K562 (cell line): ENCODE results near the gene GH2. TPM values are rescaled to one million over a fixed set of nuclear protein-coding genes. Genes with fewer than 3 reads are reported as not detected.

ENCODE experiments used
- ATAC-seq: fragments of 200-7000 bp; cut with Tn5 transposase; 3 replicates; pipeline ENCODE4 v1.9.1; 2020; ENCODE audit warnings: moderate library complexity
- BruUV-seq: library from RNA; stranded (reverse); fragments of 400-500 nt; replicated peaks from 2 replicates; lab custom pipeline; 2021; lab: Mats Ljungman, UMichigan
- CTCF ChIA-PET: fragments of 300-600 bp; formaldehyde crosslinking; extraction: SDS; loops from one replicate; lab custom pipeline; 2021; ENCODE audit warnings: low intra/inter-chr PET ratio; lab: Yijun Ruan, JAX
- POLR2A ChIA-PET: fragments of 300-600, 350-650 bp; sonication (Branson Sonifier 250); formaldehyde crosslinking; extraction: SDS; loops from one replicate; lab custom pipeline; 2021; ENCODE audit warnings: antibody characterized with exemption, inconsistent platforms; lab: Yijun Ruan, JAX
- DNase-seq, 4 experiments: peaks; one replicate each; pipeline versions ENCODE4 v3.0.0 to v3.0.0-alpha.2; 2011 to 2018; ENCODE audit warnings: low spot score in 3 of 4, mixed read lengths in 3 of 4; ENCODE audit errors: extremely low read depth in 1 of 4
- FAIRE-seq: peaks from 2 replicates; lab custom pipeline; 2011; peaks lifted over from hg19 to GRCh38; lab: Jason Lieb, UNC
- H2AFZ ChIP-seq: 2 replicates; pipeline ENCODE4 v1.6.0; 2011; ENCODE audit warnings: low read depth, low read length, control low read depth, inconsistent platforms
- H3K27ac ChIP-seq: fragments of 200-600 bp; 3 replicates; pipeline ENCODE4 v1.8.0; 2011; ENCODE audit warnings: low read depth, mild to moderate bottlenecking, control low read depth, inconsistent platforms, low read length, moderate library complexity, mixed read lengths; ENCODE audit errors: extremely low read depth
- H3K27me3 ChIP-seq, 2 experiments: fragments of 300-600 bp in 1 of 2; 2 replicates in 1 of 2; 3 replicates in 1 of 2; pipeline versions ENCODE4 v1.6.0 to v1.8.0; 2011; ENCODE audit warnings: inconsistent platforms in 2 of 2, low read length in 2 of 2, mild to moderate bottlenecking in 1 of 2, mixed read lengths in 1 of 2, moderate library complexity in 1 of 2; ENCODE audit not compliant: control insufficient read depth in 2 of 2, insufficient read depth in 2 of 2
- H3K36me3 ChIP-seq: fragments of 300-600 bp; 3 replicates; pipeline ENCODE4 v1.8.0; 2011; ENCODE audit warnings: mild to moderate bottlenecking, low read length, inconsistent platforms; ENCODE audit not compliant: control insufficient read depth, insufficient read depth
- H3K4me1 ChIP-seq, 2 experiments: fragments of 200-600 bp in 1 of 2; replicated peaks in 1 of 2; 2 replicates in 1 of 2; 3 replicates in 1 of 2; pipeline versions ENCODE4 v1.5.1 to v1.8.0; 2011; ENCODE audit warnings: inconsistent platforms in 2 of 2, low read length in 2 of 2, mild to moderate bottlenecking in 1 of 2, mixed read lengths in 1 of 2, moderate library complexity in 1 of 2; ENCODE audit not compliant: control insufficient read depth in 2 of 2, insufficient read depth in 2 of 2
- H3K4me2 ChIP-seq: 2 replicates; pipeline ENCODE4 v1.6.1; 2011; ENCODE audit warnings: low read length, control low read depth, inconsistent platforms, mixed read lengths; ENCODE audit not compliant: insufficient read depth
- H3K4me3 ChIP-seq: fragments of 200-600 bp; sonication (generic), shearing (Covaris generic); 2 replicates; pipeline ENCODE4 v1.5.1; 2016; ENCODE audit warnings: control low read depth, inconsistent platforms
- H3K79me2 ChIP-seq: fragments of 200-600 bp; 3 replicates; pipeline ENCODE4 v1.8.0; 2011; ENCODE audit warnings: low read length, inconsistent platforms; ENCODE audit not compliant: control insufficient read depth, insufficient read depth
- H3K9ac ChIP-seq, 2 experiments: 2 replicates each; pipeline versions ENCODE4 v1.6.0 to v1.6.1; 2011; ENCODE audit warnings: low read depth in 2 of 2, low read length in 2 of 2, control low read depth in 1 of 2, inconsistent platforms in 1 of 2, mild to moderate bottlenecking in 1 of 2, mixed read lengths in 1 of 2; ENCODE audit not compliant: insufficient read depth in 1 of 2
- H3K9me1 ChIP-seq: one replicate; pipeline ENCODE4 v1.6.0; 2011; ENCODE audit warnings: inconsistent platforms, mild to moderate bottlenecking, low read length, moderate library complexity; ENCODE audit not compliant: control insufficient read depth, insufficient read depth
- H3K9me3 ChIP-seq: replicated peaks from 2 replicates; pipeline ENCODE4 v1.5.1; 2011; ENCODE audit warnings: low read depth, low read length, inconsistent platforms; ENCODE audit not compliant: control insufficient read depth, insufficient read depth
- H4K20me1 ChIP-seq: replicated peaks from 2 replicates; pipeline ENCODE4 v1.6.1; 2011; ENCODE audit warnings: low read length, inconsistent platforms, mixed read lengths; ENCODE audit not compliant: control insufficient read depth, insufficient read depth
- GTF2E2 ChIP-seq: fragments of 200-800 bp; sonication (Bioruptor generic); IDR thresholded peaks from 2 replicates; pipeline ENCODE4 v1.6.1; 2016; ENCODE audit warnings: missing genetic modification characterization, missing compliant biosample characterization
- POLR2A ChIP-seq: fragments of 450-650 bp; conservative IDR thresholded peaks from 2 replicates; pipeline ENCODE4 v1.6.1; 2016
- WGBS: fragments of 100-300 bp; shearing (Covaris generic); methylation state at CpG from one replicate; pipeline ENCODE4 v1.1.6; 2016; ENCODE audit warnings: low coverage, mixed read lengths; ENCODE audit not compliant: insufficient coverage; ENCODE audit errors: missing lambda C conversion rate; 5-methylcytosine and 5-hydroxymethylcytosine counted together
- in situ Hi-C: fragments of 300-500 bp; cut with MboI; formaldehyde crosslinking; loops from 4 replicates; pipeline ENCODE4 v1.15.0; 2018; ENCODE audit warnings: inconsistent platforms, mixed read lengths
- intact Hi-C: fragments of 100-400 bp; cut with micrococcal nuclease; formaldehyde crosslinking; loops from 2 replicates; pipeline ENCODE4 v1.14.2; 2022
- polyA plus RNA-seq, 8 experiments: library from polyadenylated mRNA; depleted of rRNA in 4 of 8; stranded (reverse) in 5 of 8; unstranded in 3 of 8; fragments of >200 nt; fragmentation: Nextera tagmentation in 2 of 8; fragmentation: Illumina TruSeq in 1 of 8; extraction: Ambion mirVana in 2 of 8; extraction: Trizol in 1 of 8; gene quantifications; 2 replicates each; pipeline versions ENCODE4 v1.2.1 to v1.2.3, GENCODE V29; 2011 to 2014; ENCODE audit warnings: inconsistent platforms in 1 of 8, missing spikeins in 1 of 8
- small RNA-seq: library from RNA; depleted of rRNA; stranded (forward); fragments of <200 nt; gene quantifications from one replicate; pipeline ENCODE3, GENCODE V24; 2014
- total RNA-seq, 7 experiments: library from RNA; depleted of rRNA in 6 of 7; stranded (reverse); fragments of >200 nt in 6 of 7; fragmentation: Illumina TruSeq in 2 of 7; extraction: Trizol in 2 of 7; gene quantifications; 2 replicates each; pipeline versions ENCODE4 v1.2.1 to v1.2.3, GENCODE V29; 2011 to 2021; ENCODE audit warnings: low replicate concordance in 1 of 7
- TF ChIP-seq, protein P1 (sequence below): sonication (generic); formaldehyde crosslinking; IDR thresholded peaks from 2 replicates; pipeline ENCODE4 v1.8.0; 2022; ENCODE audit warnings: mild to moderate bottlenecking, low read depth, missing genetic modification reagents
- TF ChIP-seq, protein P2 (sequence below): sonication (generic); formaldehyde crosslinking; IDR thresholded peaks from 2 replicates; pipeline ENCODE4 v1.8.0; 2023; ENCODE audit warnings: mild to moderate bottlenecking, missing genetic modification reagents

GH2 gene
- total and polyA plus RNA-seq, 9 of the 15 experiments (the other 6 are each of a cell fraction or from before 2014, with no cell fraction given), result not detected

DNA sequence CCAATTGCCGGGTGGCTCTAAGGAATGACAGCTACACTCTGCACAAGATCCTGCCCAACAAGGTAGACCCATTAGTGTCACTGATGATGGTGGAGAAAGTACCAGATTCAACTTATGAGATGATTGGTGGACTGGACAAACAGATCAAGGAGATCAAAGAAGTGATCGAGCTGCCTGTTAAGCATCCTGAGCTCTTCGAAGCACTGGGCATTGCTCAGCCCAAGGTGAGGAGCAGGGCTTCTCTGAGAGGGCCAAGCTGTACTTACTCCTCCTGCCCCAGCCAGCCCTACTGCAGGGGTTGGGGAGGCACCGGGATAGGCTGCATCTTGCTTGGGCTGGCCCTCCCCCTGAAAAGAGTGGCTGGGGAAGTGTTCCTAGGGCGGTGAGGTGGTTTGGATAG, 51.5 kb downstream of the GH2 start:
- FAIRE-seq (no peak), DNase-seq (no peak), ATAC-seq (no peak)
- no peaks in the 10 kb centered on the region for H3K27me3 ChIP-seq
- 98% methylated on average over 5 of the region's 5 CpGs for WGBS
- no peaks in the 10 kb centered on the region for H3K9me1 ChIP-seq
- H3K4me2 ChIP-seq, result no peak overlapping the region
- ChIA-PET CTCF (no interaction called here), POLR2A (interaction anchor here (1.0 to 4.6 kb wide), 6 partner anchors 11 to 132 kb away, joined by 3 to 66 read pairs (median 12); partner anchors contain the start of genes CCDC47, DDX42 and SMARCD2)
- H3K79me2 ChIP-seq, result peaks cover 48% of the 10 kb centered on the region
- no peak overlapping the region for H3K9ac ChIP-seq
- no peak overlapping the region for H3K27ac ChIP-seq
- H2AFZ ChIP-seq, result no peak overlapping the region
- H3K4me1 ChIP-seq, result peaks cover 8 to 16% of the 10 kb centered on the region in 2 experiments; a peak in 3 of 5 replicates
- TF ChIP-seq GTF2E2 (tag) (no peak), POLR2A (0 out of 2 replicates have a peak, but pooled peaks have one; percentile 48)
- TF ChIP-seq, protein P1, sequence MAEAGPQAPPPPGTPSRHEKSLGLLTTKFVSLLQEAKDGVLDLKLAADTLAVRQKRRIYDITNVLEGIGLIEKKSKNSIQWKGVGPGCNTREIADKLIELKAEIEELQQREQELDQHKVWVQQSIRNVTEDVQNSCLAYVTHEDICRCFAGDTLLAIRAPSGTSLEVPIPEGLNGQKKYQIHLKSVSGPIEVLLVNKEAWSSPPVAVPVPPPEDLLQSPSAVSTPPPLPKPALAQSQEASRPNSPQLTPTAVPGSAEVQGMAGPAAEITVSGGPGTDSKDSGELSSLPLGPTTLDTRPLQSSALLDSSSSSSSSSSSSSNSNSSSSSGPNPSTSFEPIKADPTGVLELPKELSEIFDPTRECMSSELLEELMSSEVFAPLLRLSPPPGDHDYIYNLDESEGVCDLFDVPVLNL, result no peak
- TF ChIP-seq, protein P2, sequence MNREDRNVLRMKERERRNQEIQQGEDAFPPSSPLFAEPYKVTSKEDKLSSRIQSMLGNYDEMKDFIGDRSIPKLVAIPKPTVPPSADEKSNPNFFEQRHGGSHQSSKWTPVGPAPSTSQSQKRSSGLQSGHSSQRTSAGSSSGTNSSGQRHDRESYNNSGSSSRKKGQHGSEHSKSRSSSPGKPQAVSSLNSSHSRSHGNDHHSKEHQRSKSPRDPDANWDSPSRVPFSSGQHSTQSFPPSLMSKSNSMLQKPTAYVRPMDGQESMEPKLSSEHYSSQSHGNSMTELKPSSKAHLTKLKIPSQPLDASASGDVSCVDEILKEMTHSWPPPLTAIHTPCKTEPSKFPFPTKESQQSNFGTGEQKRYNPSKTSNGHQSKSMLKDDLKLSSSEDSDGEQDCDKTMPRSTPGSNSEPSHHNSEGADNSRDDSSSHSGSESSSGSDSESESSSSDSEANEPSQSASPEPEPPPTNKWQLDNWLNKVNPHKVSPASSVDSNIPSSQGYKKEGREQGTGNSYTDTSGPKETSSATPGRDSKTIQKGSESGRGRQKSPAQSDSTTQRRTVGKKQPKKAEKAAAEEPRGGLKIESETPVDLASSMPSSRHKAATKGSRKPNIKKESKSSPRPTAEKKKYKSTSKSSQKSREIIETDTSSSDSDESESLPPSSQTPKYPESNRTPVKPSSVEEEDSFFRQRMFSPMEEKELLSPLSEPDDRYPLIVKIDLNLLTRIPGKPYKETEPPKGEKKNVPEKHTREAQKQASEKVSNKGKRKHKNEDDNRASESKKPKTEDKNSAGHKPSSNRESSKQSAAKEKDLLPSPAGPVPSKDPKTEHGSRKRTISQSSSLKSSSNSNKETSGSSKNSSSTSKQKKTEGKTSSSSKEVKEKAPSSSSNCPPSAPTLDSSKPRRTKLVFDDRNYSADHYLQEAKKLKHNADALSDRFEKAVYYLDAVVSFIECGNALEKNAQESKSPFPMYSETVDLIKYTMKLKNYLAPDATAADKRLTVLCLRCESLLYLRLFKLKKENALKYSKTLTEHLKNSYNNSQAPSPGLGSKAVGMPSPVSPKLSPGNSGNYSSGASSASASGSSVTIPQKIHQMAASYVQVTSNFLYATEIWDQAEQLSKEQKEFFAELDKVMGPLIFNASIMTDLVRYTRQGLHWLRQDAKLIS (CRISPR knock-in tag), result no peak
- intact Hi-C loops, result loop anchor here (10.0 kb wide), 1 partner anchor 135 kb away; no protein-coding TSS in a partner anchor
- no TSS peak for BruUV-seq
- H3K9me3 ChIP-seq, result no peaks in the 10 kb centered on the region
- H4K20me1 ChIP-seq, result no peaks in the 10 kb centered on the region
- peaks cover 80% of the 10 kb centered on the region for H3K36me3 ChIP-seq
- H3K4me3 ChIP-seq, result no peak overlapping the region
- in situ Hi-C loops, result loop anchor here (25.0 kb wide), 1 partner anchor 393 kb away; the partner anchor contains the start of gene CYB561

Small RNA genes within 50 kb of the gene (small RNA-seq; reads per million reads assigned to genes)
- gene AC040958.1 (not detected), gene AC127029.1 (not detected), gene GH1 (not detected)

Other genes with a start within 250 kb of the GH2 start
Only the 7 nearest of the 16 such genes appear.
- 54.9 and 65.6 TPM in 2 replicates for gene FTSJ3, start 54.3 kb downstream of the GH2 start, total RNA-seq (2014; rRNA removed)
- gene FTSJ3, start 54.3 kb downstream of the GH2 start, total RNA-seq (2014; rRNA removed; fragmentation: Illumina TruSeq; extraction: Trizol), result 50.1 and 54.0 TPM in 2 replicates
- 60.7 and 62.2 TPM in 2 replicates for gene FTSJ3, start 54.3 kb downstream of the GH2 start, total RNA-seq (2015; rRNA removed; fragmentation: Illumina TruSeq; extraction: Trizol)
- gene FTSJ3, start 54.3 kb downstream of the GH2 start, total RNA-seq (2021), result 46.1 and 51.8 TPM in 2 replicates
- gene FTSJ3, start 54.3 kb downstream of the GH2 start, polyA plus RNA-seq (2011; rRNA removed), result 36.0 and 42.1 TPM in 2 replicates
- 52.6 and 56.6 TPM in 2 replicates for gene FTSJ3, start 54.3 kb downstream of the GH2 start, polyA plus RNA-seq (2014; fragmentation: Illumina TruSeq; extraction: Trizol)
- 10 to 100 TPM; 18.0 to 49.3 TPM for gene FTSJ3, start 54.3 kb downstream of the GH2 start, polyA plus RNA-seq (2014; fragmentation: Nextera tagmentation; extraction: Ambion mirVana)
- gene FTSJ3, start 54.3 kb downstream of the GH2 start, polyA plus RNA-seq (2014; rRNA removed), result 48.5 and 52.4 TPM in 2 replicates
- 114 and 126 TPM in 2 replicates for gene SMARCD2, start 39.3 kb downstream of the GH2 start, total RNA-seq (2014; rRNA removed)
- 62.5 and 73.1 TPM in 2 replicates for gene SMARCD2, start 39.3 kb downstream of the GH2 start, total RNA-seq (2014; rRNA removed; fragmentation: Illumina TruSeq; extraction: Trizol)
- 90.3 and 91.1 TPM in 2 replicates for gene SMARCD2, start 39.3 kb downstream of the GH2 start, total RNA-seq (2015; rRNA removed; fragmentation: Illumina TruSeq; extraction: Trizol)
- gene SMARCD2, start 39.3 kb downstream of the GH2 start, total RNA-seq (2021), result 92.0 and 101 TPM in 2 replicates
- gene SMARCD2, start 39.3 kb downstream of the GH2 start, polyA plus RNA-seq (2011; rRNA removed), result 86.3 and 101 TPM in 2 replicates
- gene SMARCD2, start 39.3 kb downstream of the GH2 start, polyA plus RNA-seq (2014; fragmentation: Illumina TruSeq; extraction: Trizol), result 94.8 and 110 TPM in 2 replicates
- 1 to 10 TPM; 1.7 to 5.7 TPM for gene SMARCD2, start 39.3 kb downstream of the GH2 start, polyA plus RNA-seq (2014; fragmentation: Nextera tagmentation; extraction: Ambion mirVana)
- 84.2 and 95.7 TPM in 2 replicates for gene SMARCD2, start 39.3 kb downstream of the GH2 start, polyA plus RNA-seq (2014; rRNA removed)
- gene CSH2, start 8.3 kb downstream of the GH2 start, total RNA-seq (2014; rRNA removed), result not detected in 2 replicates
- not detected in 2 replicates for gene CSH2, start 8.3 kb downstream of the GH2 start, total RNA-seq (2014; rRNA removed; fragmentation: Illumina TruSeq; extraction: Trizol)
- gene CSH2, start 8.3 kb downstream of the GH2 start, total RNA-seq (2015; rRNA removed; fragmentation: Illumina TruSeq; extraction: Trizol), result not detected in 2 replicates
- not detected in 2 replicates for gene CSH2, start 8.3 kb downstream of the GH2 start, total RNA-seq (2021)
- not detected in 2 replicates for gene CSH2, start 8.3 kb downstream of the GH2 start, polyA plus RNA-seq (2011; rRNA removed)
- gene CSH2, start 8.3 kb downstream of the GH2 start, polyA plus RNA-seq (2014; fragmentation: Illumina TruSeq; extraction: Trizol), result not detected in 2 replicates
- not detected for gene CSH2, start 8.3 kb downstream of the GH2 start, polyA plus RNA-seq (2014; fragmentation: Nextera tagmentation; extraction: Ambion mirVana)
- gene CSH2, start 8.3 kb downstream of the GH2 start, polyA plus RNA-seq (2014; rRNA removed), result not detected in 2 replicates
- gene CSH1, start 14.6 kb upstream of the GH2 start, total RNA-seq (2014; rRNA removed), result not detected in 2 replicates
- gene CSH1, start 14.6 kb upstream of the GH2 start, total RNA-seq (2014; rRNA removed; fragmentation: Illumina TruSeq; extraction: Trizol), result not detected in 2 replicates
- gene CSH1, start 14.6 kb upstream of the GH2 start, total RNA-seq (2015; rRNA removed; fragmentation: Illumina TruSeq; extraction: Trizol), result not detected in 2 replicates
- not detected in 2 replicates for gene CSH1, start 14.6 kb upstream of the GH2 start, total RNA-seq (2021)
- gene CSH1, start 14.6 kb upstream of the GH2 start, polyA plus RNA-seq (2011; rRNA removed), result not detected in 2 replicates
- not detected in 2 replicates for gene CSH1, start 14.6 kb upstream of the GH2 start, polyA plus RNA-seq (2014; fragmentation: Illumina TruSeq; extraction: Trizol)
- gene CSH1, start 14.6 kb upstream of the GH2 start, polyA plus RNA-seq (2014; fragmentation: Nextera tagmentation; extraction: Ambion mirVana), result not detected
- not detected in 2 replicates for gene CSH1, start 14.6 kb upstream of the GH2 start, polyA plus RNA-seq (2014; rRNA removed)
- not detected in 2 replicates for gene CSHL1, start 29.3 kb upstream of the GH2 start, total RNA-seq (2014; rRNA removed)
- not detected in 2 replicates for gene CSHL1, start 29.3 kb upstream of the GH2 start, total RNA-seq (2014; rRNA removed; fragmentation: Illumina TruSeq; extraction: Trizol)
- gene CSHL1, start 29.3 kb upstream of the GH2 start, total RNA-seq (2015; rRNA removed; fragmentation: Illumina TruSeq; extraction: Trizol), result not detected in 2 replicates
- gene CSHL1, start 29.3 kb upstream of the GH2 start, total RNA-seq (2021), result not detected in 2 replicates
- gene CSHL1, start 29.3 kb upstream of the GH2 start, polyA plus RNA-seq (2011; rRNA removed), result not detected in 2 replicates
- not detected in 2 replicates for gene CSHL1, start 29.3 kb upstream of the GH2 start, polyA plus RNA-seq (2014; fragmentation: Illumina TruSeq; extraction: Trizol)
- gene CSHL1, start 29.3 kb upstream of the GH2 start, polyA plus RNA-seq (2014; fragmentation: Nextera tagmentation; extraction: Ambion mirVana), result not detected
- not detected in 2 replicates for gene CSHL1, start 29.3 kb upstream of the GH2 start, polyA plus RNA-seq (2014; rRNA removed)
- not detected in 2 replicates for gene GH1, start 36.9 kb upstream of the GH2 start, total RNA-seq (2014; rRNA removed)
- not detected in 2 replicates for gene GH1, start 36.9 kb upstream of the GH2 start, total RNA-seq (2014; rRNA removed; fragmentation: Illumina TruSeq; extraction: Trizol)
- not detected in 2 replicates for gene GH1, start 36.9 kb upstream of the GH2 start, total RNA-seq (2015; rRNA removed; fragmentation: Illumina TruSeq; extraction: Trizol)
- not detected in 2 replicates for gene GH1, start 36.9 kb upstream of the GH2 start, total RNA-seq (2021)
- not detected in 2 replicates for gene GH1, start 36.9 kb upstream of the GH2 start, polyA plus RNA-seq (2011; rRNA removed)
- not detected in 2 replicates for gene GH1, start 36.9 kb upstream of the GH2 start, polyA plus RNA-seq (2014; fragmentation: Illumina TruSeq; extraction: Trizol)
- gene GH1, start 36.9 kb upstream of the GH2 start, polyA plus RNA-seq (2014; fragmentation: Nextera tagmentation; extraction: Ambion mirVana), result not detected
- gene GH1, start 36.9 kb upstream of the GH2 start, polyA plus RNA-seq (2014; rRNA removed), result not detected in 2 replicates
- not detected in 2 replicates for gene CD79B, start 50.4 kb upstream of the GH2 start, total RNA-seq (2014; rRNA removed)
- gene CD79B, start 50.4 kb upstream of the GH2 start, total RNA-seq (2014; rRNA removed; fragmentation: Illumina TruSeq; extraction: Trizol), result 0.44 TPM in 1 of 2 replicates, not detected in the other
- not detected in 2 replicates for gene CD79B, start 50.4 kb upstream of the GH2 start, total RNA-seq (2015; rRNA removed; fragmentation: Illumina TruSeq; extraction: Trizol)
- gene CD79B, start 50.4 kb upstream of the GH2 start, total RNA-seq (2021), result 0.38 and 0.62 TPM in 2 replicates
- gene CD79B, start 50.4 kb upstream of the GH2 start, polyA plus RNA-seq (2011; rRNA removed), result 0.34 and 0.50 TPM in 2 replicates
- 0.12 and 0.39 TPM in 2 replicates for gene CD79B, start 50.4 kb upstream of the GH2 start, polyA plus RNA-seq (2014; fragmentation: Illumina TruSeq; extraction: Trizol)
- gene CD79B, start 50.4 kb upstream of the GH2 start, polyA plus RNA-seq (2014; fragmentation: Nextera tagmentation; extraction: Ambion mirVana), result under 1 TPM; 0.15 to 0.18 TPM
- gene CD79B, start 50.4 kb upstream of the GH2 start, polyA plus RNA-seq (2014; rRNA removed), result 0.57 TPM in 1 of 2 replicates, not detected in the other